ENCODE data around the gene CCDC192.

- no peak for TF ChIP-seq POLR2A (IDR thresholded peaks at IDR 0.05)
- TF ChIP-seq CTCF (IDR thresholded peaks at IDR 0.05): no peak
- TF ChIP-seq EP300 (IDR thresholded peaks at IDR 0.05; ENCODE audit: low read depth): no peak
Measured at GRCh38 chr5:127925916-127926315, 222.7 kb downstream of the CCDC192 start.

Measured in transverse colon (tissue), 3 donors.